ENCODE data around the gene GATAD2A.
A peak's percentile ranks its signal among the peaks of the same experiment; 100 is the strongest.

GATAD2A gene

GRCh38 chr19:19458110-19458816 lies 52.8 kb downstream of the GATAD2A start:
- Mint-ChIP-seq H3K4me1 (ENCODE audit: low read depth) (peaks cover 74% of the 10 kb centered on the region), H3K4me3 (peak overlapping the region; percentile 40), H3K27ac (peak overlapping the region; percentile 99), H3K36me3 (peaks cover 2% of the 10 kb centered on the region), H3K27me3 (no peaks in the 10 kb centered on the region), H3K9me3 (ENCODE audit: low read depth) (no peaks in the 10 kb centered on the region)

DNA sequence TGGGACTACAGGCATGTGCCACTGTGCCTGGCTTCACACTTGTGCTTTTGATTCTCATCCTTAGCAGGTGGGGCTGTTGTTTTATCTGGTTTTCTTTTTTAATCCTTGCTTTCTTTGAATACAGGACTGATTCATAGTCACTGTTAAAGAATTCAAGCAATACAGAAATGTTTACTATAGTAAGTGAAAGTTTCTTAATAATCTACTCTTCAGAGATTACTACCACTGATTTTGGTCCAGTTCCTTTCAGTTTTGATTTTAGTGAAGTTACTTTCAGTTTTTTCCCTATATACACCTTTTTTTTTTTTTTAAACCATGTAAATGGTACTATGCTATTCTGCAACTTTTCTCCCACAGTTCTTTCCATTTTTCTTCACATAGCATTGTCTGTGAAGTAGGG lies 53.6 kb downstream of the GATAD2A start:
- Mint-ChIP-seq H3K27me3 (no peaks in the 10 kb centered on the region), H3K4me3 (peak overlapping the region; percentile 90), H3K9me3 (ENCODE audit: low read depth) (no peaks in the 10 kb centered on the region), H3K27ac (peak overlapping the region; percentile 99), H3K36me3 (peaks cover 2% of the 10 kb centered on the region), H3K4me1 (ENCODE audit: low read depth) (peaks cover 78% of the 10 kb centered on the region)

- H3K36me3 Mint-ChIP-seq = peaks cover 6% of the 10 kb centered on the region
- no peaks in the 10 kb centered on the region for H3K9me3 Mint-ChIP-seq (ENCODE audit: low read depth)
- H3K4me3 Mint-ChIP-seq = peak overlapping the region; percentile 90
- no peaks in the 10 kb centered on the region for H3K27me3 Mint-ChIP-seq
- peak overlapping the region; percentile 99 for H3K27ac Mint-ChIP-seq
- H3K4me1 Mint-ChIP-seq (ENCODE audit: low read depth) = peaks cover 79% of the 10 kb centered on the region
These were observed 54.3 kb downstream of the GATAD2A start for GRCh38 chr19:19459707-19460251.

DNA sequence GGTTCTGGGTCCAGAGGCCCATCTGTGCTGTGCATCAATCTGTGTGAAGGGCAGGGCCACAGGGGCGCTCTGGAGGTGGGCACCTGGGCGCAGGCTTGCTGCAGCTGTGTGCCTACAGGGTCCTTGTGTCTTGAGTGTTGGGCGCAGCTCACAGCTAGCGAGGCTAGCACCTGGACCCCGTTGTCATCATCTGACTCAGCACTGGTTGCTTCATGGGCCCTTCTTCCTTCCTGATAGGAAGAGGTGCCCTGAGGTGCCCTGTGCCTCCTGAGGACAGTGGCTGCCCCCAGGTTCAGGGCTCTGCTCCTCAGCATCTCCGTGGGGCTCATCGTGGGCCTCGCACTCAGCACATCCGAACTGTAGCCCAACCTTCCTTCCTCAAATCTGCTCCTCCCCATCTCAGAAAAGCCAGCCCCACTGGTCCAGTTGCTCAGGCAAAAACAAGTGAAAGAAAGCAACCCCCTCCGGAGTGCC lies 54.8 kb downstream of the GATAD2A start:
- Mint-ChIP-seq H3K4me3 (peak overlapping the region; percentile 90), H3K27ac (peak overlapping the region; percentile 99), H3K9me3 (ENCODE audit: low read depth) (no peaks in the 10 kb centered on the region), H3K36me3 (peaks cover 9% of the 10 kb centered on the region), H3K27me3 (no peaks in the 10 kb centered on the region), H3K4me1 (ENCODE audit: low read depth) (peaks cover 81% of the 10 kb centered on the region)

GRCh38 chr19:19460761-19461265 lies 55.3 kb downstream of the GATAD2A start:
- Mint-ChIP-seq H3K4me3 (peak overlapping the region; percentile 90), H3K27me3 (no peaks in the 10 kb centered on the region), H3K4me1 (ENCODE audit: low read depth) (peaks cover 81% of the 10 kb centered on the region), H3K36me3 (peaks cover 10% of the 10 kb centered on the region), H3K9me3 (ENCODE audit: low read depth) (no peaks in the 10 kb centered on the region), H3K27ac (peak overlapping the region; percentile 99)

- Mint-ChIP-seq H3K4me3 (peak overlapping the region; percentile 90), H3K4me1 (ENCODE audit: low read depth) (peaks cover 82% of the 10 kb centered on the region), H3K27ac (peak overlapping the region; percentile 99), H3K27me3 (no peaks in the 10 kb centered on the region), H3K36me3 (peaks cover 14% of the 10 kb centered on the region), H3K9me3 (ENCODE audit: low read depth) (no peaks in the 10 kb centered on the region)
These were observed 55.8 kb downstream of the GATAD2A start for GRCh38 chr19:19461306-19461670.

DNA sequence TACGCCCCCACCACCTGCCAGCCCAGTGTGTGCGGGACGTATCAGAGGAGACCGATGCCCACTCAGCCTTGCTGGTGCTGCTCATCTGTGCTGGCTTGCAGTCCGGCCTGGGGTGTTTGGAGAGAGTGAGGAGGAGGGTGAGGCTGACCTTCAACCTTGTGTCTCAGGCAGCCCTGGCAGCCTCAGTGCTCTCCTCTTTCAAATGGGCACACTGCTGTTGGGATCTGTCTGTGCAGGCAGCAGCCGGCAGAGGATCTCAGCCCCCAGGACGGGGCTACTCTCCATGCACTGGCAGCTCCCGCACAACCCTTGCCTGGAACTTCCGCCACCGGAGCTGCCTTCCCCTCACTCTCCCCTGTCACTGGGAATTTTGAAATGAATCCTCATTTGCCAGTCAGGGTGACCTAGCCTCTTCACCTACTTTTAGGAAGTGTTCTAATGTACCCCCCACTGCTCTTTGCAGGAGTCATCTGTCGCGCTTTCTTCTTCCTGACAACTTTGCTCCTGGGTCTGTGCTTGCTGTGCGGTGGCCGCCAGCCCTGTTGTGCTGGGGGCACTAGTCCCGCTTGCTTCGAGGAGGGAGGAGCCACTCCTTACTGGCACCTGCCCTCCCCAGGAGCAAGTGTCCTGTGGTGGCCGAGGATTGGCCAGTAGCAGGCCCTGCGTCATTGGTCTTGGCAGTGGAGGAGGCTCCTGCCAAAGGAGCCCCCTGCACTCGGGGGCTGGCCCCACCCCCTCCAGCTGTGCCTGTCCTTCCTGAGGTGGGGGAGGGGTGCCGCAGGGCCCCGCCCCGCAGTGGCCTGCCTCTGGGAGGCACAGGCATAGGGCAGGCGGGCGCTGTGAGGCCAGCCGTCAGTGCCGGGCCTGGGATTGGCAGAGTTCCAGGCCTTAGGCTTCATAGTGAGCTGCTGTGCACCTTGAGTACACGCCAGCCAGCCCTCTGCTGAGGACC lies 56.5 kb downstream of the GATAD2A start:
- Mint-ChIP-seq H3K27me3 (no peaks in the 10 kb centered on the region), H3K4me3 (peak overlapping the region; percentile 90), H3K4me1 (ENCODE audit: low read depth) (peaks cover 76% of the 10 kb centered on the region), H3K9me3 (ENCODE audit: low read depth) (no peaks in the 10 kb centered on the region), H3K27ac (peak overlapping the region; percentile 99), H3K36me3 (peaks cover 19% of the 10 kb centered on the region)

DNA sequence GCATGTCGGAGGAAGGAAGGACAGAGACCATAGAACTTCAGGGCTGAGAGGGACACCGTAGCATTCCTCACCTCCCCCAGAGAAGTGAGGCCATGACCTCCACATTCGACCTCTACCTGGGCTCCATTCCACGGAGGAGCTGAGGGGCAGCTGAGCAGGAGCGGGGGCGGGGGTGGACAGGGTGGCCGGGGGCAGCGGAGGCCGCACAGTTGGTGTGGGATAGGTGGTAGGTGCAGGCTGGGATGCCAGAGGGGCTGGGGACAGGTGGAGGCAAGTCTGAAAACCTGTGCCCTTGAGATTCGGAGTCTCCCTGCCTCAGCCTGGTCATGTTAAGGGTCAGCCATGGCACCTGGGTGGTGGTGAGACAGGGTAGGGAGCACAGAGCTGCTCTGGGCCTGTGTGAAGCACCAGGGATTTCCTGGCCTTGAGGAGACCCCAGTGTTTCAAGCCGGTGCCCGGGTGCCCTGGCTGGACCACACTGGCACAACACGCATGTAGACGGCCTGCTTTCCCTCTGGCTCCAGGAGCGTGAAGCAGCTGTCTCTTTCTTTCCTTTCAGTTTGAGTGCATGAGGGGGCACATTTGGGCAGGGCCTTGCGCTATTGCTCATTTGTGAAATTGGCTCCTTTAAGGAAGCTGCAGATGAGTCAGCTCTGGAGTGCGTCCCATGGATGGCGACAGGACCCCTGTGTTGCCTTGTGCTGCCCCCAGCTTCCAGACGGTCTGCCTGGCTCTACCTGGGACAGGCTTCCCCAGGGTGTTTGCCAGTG lies 58.1 kb downstream of the GATAD2A start:
- peak overlapping the region; percentile 99 for H3K27ac Mint-ChIP-seq
- peak overlapping the region; percentile 5 for H3K4me3 Mint-ChIP-seq
- H3K27me3 Mint-ChIP-seq = no peaks in the 10 kb centered on the region
- peaks cover 4% of the 10 kb centered on the region for H3K9me3 Mint-ChIP-seq (ENCODE audit: low read depth)
- H3K36me3 Mint-ChIP-seq = peaks cover 32% of the 10 kb centered on the region
- peaks cover 65% of the 10 kb centered on the region for H3K4me1 Mint-ChIP-seq (ENCODE audit: low read depth)

DNA sequence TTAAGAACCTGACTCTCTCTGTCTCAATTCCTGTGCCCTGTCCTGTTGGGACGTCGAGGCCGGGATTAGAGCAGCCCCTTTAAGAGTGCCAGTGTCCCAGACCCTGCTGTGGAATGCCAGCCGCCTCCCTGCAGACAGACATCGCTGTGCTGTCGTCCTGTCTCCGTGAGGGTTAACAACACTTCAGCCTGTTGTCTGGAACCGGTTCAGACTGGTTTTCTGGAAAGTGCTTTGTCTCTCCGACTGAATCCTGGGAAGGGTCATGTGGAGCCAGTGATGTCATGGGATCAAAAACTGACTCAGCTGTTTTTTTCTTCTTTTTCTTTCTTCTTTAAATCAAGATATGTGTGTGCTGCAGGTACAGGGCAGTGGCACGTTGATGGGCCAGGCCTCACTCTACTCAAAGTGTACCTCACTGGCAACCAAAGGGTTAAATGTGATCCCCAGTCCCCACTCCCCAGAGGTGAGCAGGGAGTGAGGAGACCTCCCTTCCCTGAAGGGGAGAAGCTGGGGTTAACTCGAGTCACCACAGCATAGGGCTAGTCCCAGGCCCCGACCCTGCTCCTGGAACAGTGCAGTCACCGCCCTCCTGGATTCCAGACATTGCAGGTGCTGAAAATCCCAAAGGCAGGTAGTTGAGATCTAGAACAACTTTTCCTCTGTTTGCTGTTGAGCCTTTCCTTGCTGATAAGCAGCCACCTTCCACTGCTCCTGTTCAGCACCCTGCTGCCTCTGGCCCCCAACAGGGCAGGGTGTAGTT lies 59.0 kb downstream of the GATAD2A start:
- peak overlapping the region; percentile 64 for H3K27ac Mint-ChIP-seq
- H3K4me3 Mint-ChIP-seq = no peak overlapping the region
- H3K27me3 Mint-ChIP-seq = no peaks in the 10 kb centered on the region
- H3K36me3 Mint-ChIP-seq = peaks cover 33% of the 10 kb centered on the region
- H3K9me3 Mint-ChIP-seq (ENCODE audit: low read depth) = peaks cover 7% of the 10 kb centered on the region
- H3K4me1 Mint-ChIP-seq (ENCODE audit: low read depth) = peaks cover 55% of the 10 kb centered on the region

DNA sequence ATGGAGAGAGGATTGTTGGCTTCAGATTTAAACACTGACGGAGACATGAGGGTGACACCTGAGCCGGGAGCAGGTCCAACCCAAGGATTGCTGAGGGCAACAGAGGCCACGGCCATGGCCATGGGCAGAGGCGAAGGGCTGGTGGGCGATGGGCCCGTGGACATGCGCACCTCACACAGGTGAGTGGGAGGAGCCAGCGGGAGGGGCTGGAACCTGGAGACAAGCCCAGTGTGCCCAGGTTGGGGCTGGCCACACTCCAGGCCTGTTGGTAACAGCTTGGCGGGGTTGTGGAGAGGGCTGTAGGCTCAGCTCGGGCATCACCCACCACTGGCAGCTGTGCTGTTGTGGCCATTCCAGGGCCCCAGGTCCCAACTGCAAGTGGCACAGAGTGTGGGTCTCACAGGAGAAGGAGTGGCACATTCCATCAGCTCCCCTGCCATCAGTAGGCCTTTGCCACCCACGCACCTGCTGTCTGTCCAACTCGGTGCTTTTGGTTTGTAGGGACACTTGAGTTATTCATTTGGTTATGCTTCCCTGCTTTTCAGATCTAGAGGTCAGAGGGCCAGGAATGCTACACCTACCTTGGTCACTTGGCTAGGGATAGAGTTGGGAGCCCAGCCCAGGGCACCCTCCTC lies 60.1 kb downstream of the GATAD2A start:
- Mint-ChIP-seq H3K4me1 (ENCODE audit: low read depth) (peaks cover 47% of the 10 kb centered on the region), H3K27me3 (no peaks in the 10 kb centered on the region), H3K9me3 (ENCODE audit: low read depth) (peaks cover 7% of the 10 kb centered on the region), H3K27ac (peak overlapping the region; percentile 64), H3K4me3 (no peak overlapping the region), H3K36me3 (peaks cover 33% of the 10 kb centered on the region)

DNA sequence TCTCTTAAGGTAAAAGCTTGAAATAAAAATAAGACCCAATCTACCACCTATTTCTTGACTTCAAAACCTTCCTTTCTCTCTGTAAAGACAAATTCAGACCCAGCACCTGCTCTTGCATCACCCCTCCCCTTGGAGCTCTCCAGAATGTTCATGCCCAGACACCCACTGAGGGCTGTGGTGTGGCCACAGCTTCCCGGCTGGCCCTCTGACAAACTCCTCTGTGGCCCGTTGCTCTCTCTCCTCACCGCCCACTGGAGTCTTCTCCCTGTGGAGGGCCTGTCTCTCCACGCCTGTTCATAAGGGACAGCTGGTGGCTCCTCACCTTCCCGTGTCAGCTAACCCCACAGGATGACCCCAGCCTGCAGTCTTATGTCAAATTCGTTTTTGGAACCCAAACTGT lies 60.7 kb downstream of the GATAD2A start:
- Mint-ChIP-seq H3K9me3 (ENCODE audit: low read depth) (peaks cover 7% of the 10 kb centered on the region), H3K27ac (peak overlapping the region; percentile 52), H3K36me3 (peaks cover 33% of the 10 kb centered on the region), H3K4me3 (no peak overlapping the region), H3K4me1 (ENCODE audit: low read depth) (peaks cover 46% of the 10 kb centered on the region), H3K27me3 (no peaks in the 10 kb centered on the region)

GRCh38 chr19:19468424-19469050 lies 63.1 kb downstream of the GATAD2A start:
- peak overlapping the region; percentile 56 for H3K27ac Mint-ChIP-seq
- peaks cover 33% of the 10 kb centered on the region for H3K36me3 Mint-ChIP-seq
- H3K4me3 Mint-ChIP-seq = no peak overlapping the region
- no peaks in the 10 kb centered on the region for H3K27me3 Mint-ChIP-seq
- peaks cover 45% of the 10 kb centered on the region for H3K4me1 Mint-ChIP-seq (ENCODE audit: low read depth)
- peaks cover 7% of the 10 kb centered on the region for H3K9me3 Mint-ChIP-seq (ENCODE audit: low read depth)

DNA sequence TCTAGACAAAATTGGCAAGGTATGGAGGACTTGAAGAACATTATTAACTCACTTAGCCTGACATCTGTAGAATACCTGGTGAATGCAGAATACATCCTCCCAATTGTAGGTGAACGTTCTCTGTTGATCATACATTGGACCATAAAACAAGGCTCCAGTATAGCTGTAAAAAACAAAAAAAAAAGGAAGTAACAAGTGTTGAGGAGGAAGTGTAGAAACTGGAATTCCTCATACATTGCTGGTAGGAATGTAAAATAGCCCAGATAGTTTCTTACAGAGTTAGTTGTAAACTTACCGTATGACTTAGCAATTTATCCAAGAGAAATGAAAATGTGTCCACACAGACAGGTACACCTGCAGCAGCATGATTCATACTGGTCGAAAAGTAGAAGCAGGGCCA lies 65.1 kb downstream of the GATAD2A start:
- Mint-ChIP-seq H3K27ac (peak overlapping the region; percentile 50), H3K9me3 (ENCODE audit: low read depth) (peaks cover 7% of the 10 kb centered on the region)

More for the DNA sequence above, 65.1 kb downstream of the GATAD2A start:
- Mint-ChIP-seq H3K4me3 (no peak overlapping the region), H3K4me1 (ENCODE audit: low read depth) (peaks cover 50% of the 10 kb centered on the region), H3K27me3 (no peaks in the 10 kb centered on the region), H3K36me3 (peaks cover 26% of the 10 kb centered on the region)

All from activated naive CD8-positive, alpha-beta T cell (primary cell).